DOHH2 (cell line): ENCODE results near the gene MAF.

Experiments
- H3F3A ChIP-seq: fragments of 200-600 bp; sonication (generic), shearing (Covaris generic); 2 replicates; pipeline ENCODE4 v1.6.0; 2016; ENCODE audit warnings: antibody characterized with exemption, mild to moderate bottlenecking; ENCODE audit not compliant: control insufficient read depth, insufficient read depth
- H3K27ac ChIP-seq: fragments of 200-600 bp; sonication (generic); 2 replicates; pipeline ENCODE4 v1.5.1; 2014; ENCODE audit warnings: low read depth, mild to moderate bottlenecking, low read length, moderate library complexity
- H3K27me3 ChIP-seq: fragments of 200-600 bp; sonication (generic); 2 replicates; pipeline ENCODE4 v1.6.1; 2014; ENCODE audit warnings: mild to moderate bottlenecking, low read length, mixed read lengths; ENCODE audit not compliant: control insufficient read depth
- H3K36me3 ChIP-seq: fragments of 200-600 bp; sonication (generic); 2 replicates; pipeline ENCODE4 v1.6.1; 2014; ENCODE audit warnings: mild to moderate bottlenecking, low read length, moderate library complexity, mixed read lengths; ENCODE audit not compliant: control insufficient read depth
- H3K4me1 ChIP-seq: fragments of 200-600 bp; sonication (generic); 2 replicates; pipeline ENCODE4 v1.6.1; 2014; ENCODE audit warnings: mild to moderate bottlenecking, low read length, mixed read lengths; ENCODE audit not compliant: control insufficient read depth
- H3K4me2 ChIP-seq: fragments of 200-600 bp; sonication (generic); 2 replicates; pipeline ENCODE4 v1.6.0; 2014; ENCODE audit warnings: mild to moderate bottlenecking, low read length, moderate library complexity
- H3K4me3 ChIP-seq: fragments of 200-600 bp; sonication (generic); 2 replicates; pipeline ENCODE4 v1.5.1; 2014; ENCODE audit warnings: mild to moderate bottlenecking, low read length, mixed read lengths
- H3K79me2 ChIP-seq: fragments of 200-600 bp; sonication (generic); 2 replicates; pipeline ENCODE4 v1.6.1; 2014; ENCODE audit warnings: mild to moderate bottlenecking, low read length, mixed read lengths; ENCODE audit not compliant: control insufficient read depth
- H3K9me2 ChIP-seq: fragments of 200-600 bp; sonication (generic); replicated peaks from 2 replicates; pipeline ENCODE4 v1.6.1; 2014; ENCODE audit warnings: mild to moderate bottlenecking, low read length, mixed read lengths; ENCODE audit not compliant: control insufficient read depth
- H3K9me3 ChIP-seq: fragments of 200-600 bp; sonication (generic); 2 replicates; pipeline ENCODE4 v1.6.1; 2014; ENCODE audit warnings: antibody characterized with exemption, low read length, mixed read lengths; ENCODE audit not compliant: control insufficient read depth, insufficient read depth
- H4K20me1 ChIP-seq: fragments of 200-600 bp; sonication (generic); 2 replicates; pipeline ENCODE4 v1.6.0; 2014; ENCODE audit warnings: low read depth, mild to moderate bottlenecking, antibody characterized with exemption, low read length, moderate library complexity; ENCODE audit not compliant: control insufficient read depth, insufficient read depth
- CTCF ChIP-seq: fragments of 200-600 bp; sonication (generic); IDR thresholded peaks from one replicate; pipeline ENCODE4 v1.5.1; 2014; ENCODE audit warnings: antibody characterized with exemption, mild to moderate bottlenecking, low read depth, low read length; ENCODE audit not compliant: poor library complexity, severe bottlenecking
- EZH2phosphoT487 ChIP-seq: fragments of 200-600 bp; sonication (generic); IDR thresholded peaks from 2 replicates; pipeline ENCODE4 v1.6.1; 2017; ENCODE audit warnings: borderline replicate concordance, mild to moderate bottlenecking, antibody characterized with exemption, low read length, moderate library complexity, mixed read lengths

The MAF gene

DNA sequence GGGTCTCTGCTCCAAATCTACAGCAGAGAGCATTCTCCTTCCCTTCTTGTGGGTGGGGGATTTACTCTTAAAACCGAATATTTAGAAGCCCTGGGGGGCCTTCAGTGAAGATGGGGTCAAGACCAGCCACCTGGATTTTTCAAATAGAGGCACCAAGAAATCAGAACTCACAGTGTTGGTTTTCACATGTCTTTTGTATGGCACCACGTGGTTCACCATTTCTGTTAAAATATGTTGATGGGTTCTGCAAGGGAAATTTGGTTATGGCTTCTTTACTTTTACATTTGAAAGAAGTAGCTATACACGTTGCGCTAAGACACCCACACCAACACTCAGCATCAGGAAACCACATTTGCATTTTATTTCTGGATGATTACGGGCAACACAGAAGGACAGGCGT is 17.7 kb downstream of the MAF start:
- no peaks in the 10 kb centered on the region for H3F3A ChIP-seq
- no peaks in the 10 kb centered on the region for H3K4me1 ChIP-seq

DNA sequence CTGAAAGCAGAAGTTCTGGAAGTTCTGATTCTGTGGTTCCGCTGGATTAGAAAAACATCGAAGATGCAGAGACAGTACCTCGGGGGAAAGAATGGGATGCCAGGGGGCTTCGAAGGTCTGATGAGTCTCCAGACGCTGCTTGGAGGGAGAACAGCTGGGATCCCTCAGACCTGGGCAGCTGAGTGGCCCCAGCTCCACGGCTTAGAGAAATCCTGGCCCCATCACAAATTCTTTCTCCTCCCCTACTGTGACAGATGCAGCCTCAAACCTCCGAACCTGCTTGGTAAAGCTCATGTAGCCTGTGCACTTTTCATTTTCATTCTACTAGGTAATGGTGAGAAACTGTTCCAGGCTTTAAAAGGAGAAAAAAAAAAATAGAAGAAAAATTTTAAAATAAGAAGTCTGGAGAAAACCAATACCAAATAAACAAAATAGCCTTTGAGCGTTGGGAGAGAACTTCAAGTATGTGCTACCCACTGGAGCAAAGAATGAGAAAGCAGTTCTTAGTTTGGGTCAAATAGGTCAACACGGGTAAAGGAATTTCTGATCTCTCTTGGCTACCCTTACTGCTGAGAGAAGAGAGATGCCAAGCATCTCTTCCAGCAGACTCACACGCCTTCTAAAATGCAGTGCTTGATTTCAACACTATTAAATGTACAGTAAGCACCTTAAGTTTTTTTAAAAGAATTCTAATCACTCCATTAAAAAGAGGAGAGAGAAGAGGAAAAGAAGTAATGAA is 19.9 kb downstream of the MAF start:
- H3F3A ChIP-seq = no peaks in the 10 kb centered on the region
- H3K4me3 ChIP-seq = no peak overlapping the region
- H3K9me3 ChIP-seq = no peaks in the 10 kb centered on the region
- no peaks in the 10 kb centered on the region for H3K27me3 ChIP-seq
- no peaks in the 10 kb centered on the region for H4K20me1 ChIP-seq
- H3K79me2 ChIP-seq = no peaks in the 10 kb centered on the region
- H3K27ac ChIP-seq = no peak overlapping the region
- no peaks in the 10 kb centered on the region for H3K4me1 ChIP-seq
- no peaks in the 10 kb centered on the region; the same call in 1 of the 2 replicates for H3K9me2 ChIP-seq
- no peak for TF ChIP-seq CTCF
- TF ChIP-seq EZH2phosphoT487 = no peak
- no peaks in the 10 kb centered on the region for H3K36me3 ChIP-seq
- no peak overlapping the region for H3K4me2 ChIP-seq

More for the DNA sequence above, 17.7 kb downstream of the MAF start:
- Histone ChIP-seq H3K9me2 (no peaks in the 10 kb centered on the region; the same call in 1 of the 2 replicates), H4K20me1 (no peaks in the 10 kb centered on the region), H3K9me3 (no peaks in the 10 kb centered on the region), H3K4me2 (no peak overlapping the region), H3K79me2 (no peaks in the 10 kb centered on the region), H3K4me3 (no peak overlapping the region), H3K27ac (no peak overlapping the region), H3K27me3 (no peaks in the 10 kb centered on the region), H3K36me3 (no peaks in the 10 kb centered on the region)
- TF ChIP-seq CTCF (no peak), EZH2phosphoT487 (no peak)

- H3K27me3 ChIP-seq = 0 out of 2 replicates have a peak, but pooled peaks cover 2% of the 10 kb centered on the region
- no peaks in the 10 kb centered on the region for H3K79me2 ChIP-seq
- no peaks in the 10 kb centered on the region for H3F3A ChIP-seq
- H3K4me2 ChIP-seq = no peak overlapping the region
- TF ChIP-seq EZH2phosphoT487 = no peak
- no peak for TF ChIP-seq CTCF
- H3K4me3 ChIP-seq = no peak overlapping the region
- no peaks in the 10 kb centered on the region for H3K4me1 ChIP-seq
- no peaks in the 10 kb centered on the region for H3K9me2 ChIP-seq
- H3K27ac ChIP-seq = no peak overlapping the region
- no peaks in the 10 kb centered on the region for H3K9me3 ChIP-seq
- no peaks in the 10 kb centered on the region for H3K36me3 ChIP-seq
- no peaks in the 10 kb centered on the region for H4K20me1 ChIP-seq
These were observed 23.9 kb downstream of the MAF start for GRCh38 chr16:79576602-79577001.
